H9 (cell line): ENCODE data around the gene TCERG1L. TPM values are rescaled to one million over a fixed set of nuclear protein-coding genes. Genes with fewer than 3 reads are reported as not detected.

Experiments
- DNase-seq: peaks from one replicate; pipeline ENCODE4 v3.0.0-alpha.2; 2017
- H2AFZ ChIP-seq: one replicate; pipeline ENCODE4 v1.6.1; 2013; ENCODE audit warnings: mild to moderate bottlenecking, low read length, control low read depth, moderate library complexity
- H2AK5ac ChIP-seq: 2 replicates; pipeline ENCODE4 v1.6.1; 2013; ENCODE audit warnings: low read length, control low read depth, mixed read lengths; ENCODE audit not compliant: insufficient read length
- H2BK120ac ChIP-seq: one replicate; pipeline ENCODE4 v1.6.1; 2013; ENCODE audit warnings: low read depth, mild to moderate bottlenecking, low read length, control low read depth, inconsistent platforms; ENCODE audit not compliant: poor library complexity, severe bottlenecking
- H2BK12ac ChIP-seq: 2 replicates; pipeline ENCODE4 v1.6.1; 2013; ENCODE audit warnings: low read length, control low read depth, mixed read lengths, low read depth; ENCODE audit not compliant: insufficient read length
- H2BK15ac ChIP-seq: 2 replicates; pipeline ENCODE4 v1.6.1; 2013; ENCODE audit warnings: low read depth, low read length, control low read depth
- H2BK20ac ChIP-seq: one replicate; pipeline ENCODE4 v1.6.1; 2013; ENCODE audit warnings: low read depth, mild to moderate bottlenecking, low read length, control low read depth, inconsistent platforms; ENCODE audit not compliant: poor library complexity, severe bottlenecking
- H2BK5ac ChIP-seq: 2 replicates; pipeline ENCODE4 v1.6.1; 2013; ENCODE audit warnings: low read length, control low read depth, mixed read lengths; ENCODE audit not compliant: insufficient read length
- H3K14ac ChIP-seq: 2 replicates; pipeline ENCODE4 v1.6.1; 2013; ENCODE audit warnings: low read length, control low read depth; ENCODE audit not compliant: insufficient read depth
- H3K18ac ChIP-seq: 2 replicates; pipeline ENCODE4 v1.6.1; 2013; ENCODE audit warnings: low read depth, mild to moderate bottlenecking, mixed read lengths, low read length, control low read depth; ENCODE audit not compliant: insufficient read length
- H3K23ac ChIP-seq: 2 replicates; pipeline ENCODE4 v1.6.1; 2013; ENCODE audit warnings: low read length, control low read depth, mixed read lengths, low read depth; ENCODE audit not compliant: insufficient read length
- H3K23me2 ChIP-seq: 2 replicates; pipeline ENCODE4 v1.6.1; 2013; ENCODE audit warnings: low read depth, mild to moderate bottlenecking, mixed read lengths, low read length, control low read depth; ENCODE audit not compliant: insufficient read length, poor library complexity, severe bottlenecking
- H3K27ac ChIP-seq: 2 replicates; pipeline ENCODE4 v1.5.1; 2013; ENCODE audit warnings: low read length, control low read depth, mixed read lengths, low read depth; ENCODE audit not compliant: insufficient read length
- H3K27me3 ChIP-seq: 2 replicates; pipeline ENCODE4 v1.6.1; 2013; ENCODE audit warnings: low read length, control low read depth, inconsistent platforms; ENCODE audit not compliant: insufficient read depth
- H3K4ac ChIP-seq: 2 replicates; pipeline ENCODE4 v1.6.1; 2013; ENCODE audit warnings: low read depth, mild to moderate bottlenecking, control low read depth, inconsistent platforms, low read length, moderate library complexity
- H3K4me1 ChIP-seq: 2 replicates; pipeline ENCODE4 v1.6.1; 2013; ENCODE audit warnings: low read length, control low read depth, inconsistent platforms; ENCODE audit not compliant: insufficient read depth
- H3K4me2 ChIP-seq: 2 replicates; pipeline ENCODE4 v1.6.1; 2013; ENCODE audit warnings: low read length, control low read depth, mixed read lengths; ENCODE audit not compliant: insufficient read length, insufficient read depth
- H3K56ac ChIP-seq: 2 replicates; pipeline ENCODE4 v1.6.1; 2013; ENCODE audit warnings: low read depth, mild to moderate bottlenecking, mixed read lengths, low read length, control low read depth; ENCODE audit not compliant: insufficient read length
- H3K79me1 ChIP-seq: 2 replicates; pipeline ENCODE4 v1.6.1; 2013; ENCODE audit warnings: low read depth, mild to moderate bottlenecking, moderate library complexity, low read length, control low read depth, inconsistent platforms; ENCODE audit not compliant: insufficient read depth, poor library complexity, severe bottlenecking
- H3K79me2 ChIP-seq: 2 replicates; pipeline ENCODE4 v1.6.1; 2013; ENCODE audit warnings: low read length, control low read depth, inconsistent platforms; ENCODE audit not compliant: insufficient read depth
- H3K9ac ChIP-seq: 2 replicates; pipeline ENCODE4 v1.6.1; 2013; ENCODE audit warnings: low read length, control low read depth, mixed read lengths; ENCODE audit not compliant: insufficient read length; ENCODE audit errors: extremely low read depth
- H3K9me3 ChIP-seq: one replicate; pipeline ENCODE4 v1.6.1; 2013; ENCODE audit warnings: low read depth, low read length, inconsistent platforms; ENCODE audit not compliant: control insufficient read depth
- H3T11ph ChIP-seq: one replicate; pipeline ENCODE4 v1.6.1; 2013; ENCODE audit warnings: mild to moderate bottlenecking, low read length, control low read depth, inconsistent platforms
- H4K20me1 ChIP-seq: one replicate; pipeline ENCODE4 v1.6.1; 2013; ENCODE audit not compliant: control insufficient read depth, insufficient read length, insufficient read depth
- H4K5ac ChIP-seq: 2 replicates; pipeline ENCODE4 v1.6.1; 2013; ENCODE audit warnings: low read depth, mild to moderate bottlenecking, mixed read lengths, low read length, control low read depth; ENCODE audit not compliant: insufficient read length
- H4K8ac ChIP-seq: replicated peaks from 2 replicates; pipeline ENCODE4 v1.6.1; 2013; ENCODE audit warnings: low read length, control low read depth, mixed read lengths, low read depth; ENCODE audit not compliant: insufficient read length
- H4K91ac ChIP-seq: 2 replicates; pipeline ENCODE4 v1.6.1; 2013; ENCODE audit warnings: low read depth, mild to moderate bottlenecking, moderate library complexity, mixed read lengths, low read length, control low read depth; ENCODE audit not compliant: insufficient read length
- H3K27ac Mint-ChIP-seq, 3 experiments: 2 replicates in 2 of 3; 3 replicates in 1 of 3; pipeline ENCODE4 v1.8.0; 2020 to 2021; ENCODE audit warnings: mixed read lengths in 3 of 3, mild to moderate bottlenecking in 1 of 3, moderate library complexity in 1 of 3
- H3K27me3 Mint-ChIP-seq: 2 replicates; pipeline ENCODE4 v1.8.0; 2021; ENCODE audit warnings: low read depth, mild to moderate bottlenecking, moderate library complexity, mixed read lengths
- H3K36me3 Mint-ChIP-seq, 3 experiments: 2 replicates in 2 of 3; 3 replicates in 1 of 3; pipeline ENCODE4 v1.8.0; 2020 to 2021; ENCODE audit warnings: low read depth in 3 of 3, mixed read lengths in 3 of 3; ENCODE audit not compliant: insufficient read depth in 1 of 3
- H3K4me1 Mint-ChIP-seq, 2 experiments: 2 replicates each; pipeline ENCODE4 v1.8.0; 2020; ENCODE audit warnings: mixed read lengths in 2 of 2
- H3K4me3 Mint-ChIP-seq, 2 experiments: 2 replicates in 1 of 2; 3 replicates in 1 of 2; pipeline ENCODE4 v1.8.0; 2020 to 2021; ENCODE audit warnings: mild to moderate bottlenecking in 2 of 2, mixed read lengths in 2 of 2, moderate library complexity in 1 of 2
- H3K9me3 Mint-ChIP-seq, 2 experiments: 2 replicates in 1 of 2; 3 replicates in 1 of 2; pipeline ENCODE4 v1.8.0; 2020; ENCODE audit warnings: mild to moderate bottlenecking in 2 of 2, mixed read lengths in 2 of 2, moderate library complexity in 1 of 2
- CTCF ChIP-seq: fragments of 200-600 bp; sonication (generic); conservative IDR thresholded peaks from 3 replicates; pipeline ENCODE4 v1.8.0; 2021; ENCODE audit warnings: antibody characterized with exemption, mild to moderate bottlenecking
- WGBS: extraction: QIAGEN DNeasy Blood & Tissue Kit; methylation state at CpG from one replicate; pipeline ENCODE4 v1.1.7; 2013; ENCODE audit warnings: missing lambda C conversion rate, low lambda C conversion rate, mixed read lengths; ENCODE audit not compliant: insufficient read length; ENCODE audit errors: extremely low coverage; 5-methylcytosine and 5-hydroxymethylcytosine counted together
- total RNA-seq: library from RNA; stranded (reverse); gene quantifications from 2 replicates; pipeline ENCODE4 v1.2.1, GENCODE V29; 2021

The TCERG1L gene
- total RNA-seq, 1 experiment from 2014 or later: 3.3 TPM

GRCh38 chr10:131260452-131261211, 50.9 kb downstream of the TCERG1L start:
- Histone ChIP-seq H3K4ac (no peak overlapping the region), H3K79me1 (no peaks in the 10 kb centered on the region), H2BK5ac (no peak overlapping the region), H3K4me2 (no peak overlapping the region), H3K23ac (no peak overlapping the region), H2AK5ac (no peak overlapping the region), H3K18ac (no peak overlapping the region), H3K79me2 (no peaks in the 10 kb centered on the region), H3K23me2 (no peaks in the 10 kb centered on the region), H3K4me1 (no peaks in the 10 kb centered on the region), H4K20me1 (no peaks in the 10 kb centered on the region), H3K27ac (no peak overlapping the region), H3K9ac (no peak overlapping the region), H3K14ac (no peak overlapping the region; the same call in 1 of the 2 replicates), H3K56ac (no peak overlapping the region), H4K91ac (no peak overlapping the region), H2BK20ac (no peak overlapping the region), H2BK120ac (no peak overlapping the region), H4K5ac (no peak overlapping the region), H2BK12ac (no peak overlapping the region), H2AFZ (no peak overlapping the region), H3K9me3 (no peaks in the 10 kb centered on the region), H3T11ph (no peak overlapping the region), H4K8ac (no peak overlapping the region), H2BK15ac (no peak overlapping the region), H3K27me3 (no peaks in the 10 kb centered on the region)
- Mint-ChIP-seq H3K4me3 (no peak overlapping the region), H3K36me3 (no peaks in the 10 kb centered on the region), H3K27me3 (no peaks in the 10 kb centered on the region), H3K9me3 (no peaks in the 10 kb centered on the region), H3K4me1 (peaks cover 8 to 11% of the 10 kb centered on the region in 2 experiments; a peak in 3 of 4 replicates), H3K27ac (peak overlapping the region in 1 of 3 experiments; percentile 12; a peak in 1 of 7 replicates)
- no CpG with 5 or more reads among the region's 17 CpGs for WGBS
- no peak for TF ChIP-seq CTCF
- DNase-seq: no peak
